IMR-90 (cell line): ENCODE results near the gene POLD1. TPM values are rescaled to one million over a fixed set of nuclear protein-coding genes. Genes with fewer than 3 reads are reported as not detected.
A peak's percentile ranks its signal among the peaks of the same experiment; 100 is the strongest.

Experiments
- ATAC-seq: fragments of 200-7000 bp; cut with Tn5 transposase; 2 replicates; pipeline ENCODE4 v1.9.1; 2020; ENCODE audit warnings: low read depth, mild to moderate bottlenecking, moderate library complexity
- BruUV-seq: library from RNA; stranded (reverse); fragments of 400-500 nt; replicated peaks from 2 replicates; lab custom pipeline; 2021; lab: Mats Ljungman, UMichigan
- CTCF ChIA-PET: fragments of 300-600 bp; formaldehyde crosslinking; extraction: SDS; loops from one replicate; lab custom pipeline; 2021; ENCODE audit warnings: antibody characterized with exemption; lab: Yijun Ruan, JAX
- POLR2A ChIA-PET: fragments of 300-600 bp; sonication (Branson Sonifier 250); formaldehyde crosslinking; loops from one replicate; lab custom pipeline; 2022; ENCODE audit warnings: antibody characterized with exemption; ENCODE audit not compliant: unreplicated experiment; lab: Charles Lee
- DNase-seq: peaks from one replicate; pipeline ENCODE4 v3.0.0; 2013
- H2AFZ ChIP-seq: replicated peaks from 2 replicates; pipeline ENCODE3; 2013; ENCODE audit warnings: low read length, mild to moderate bottlenecking; ENCODE audit not compliant: poor library complexity
- H2AK5ac ChIP-seq: 2 replicates; pipeline ENCODE4 v1.6.1; 2013; ENCODE audit warnings: low read depth, low read length, inconsistent platforms
- H2AK9ac ChIP-seq: replicated peaks from 2 replicates; pipeline ENCODE3; 2013; ENCODE audit warnings: mild to moderate bottlenecking, low read depth, low read length, moderate library complexity; ENCODE audit not compliant: poor library complexity
- H2BK120ac ChIP-seq: 2 replicates; pipeline ENCODE4 v1.6.1; 2013; ENCODE audit warnings: low read depth, low read length, inconsistent platforms
- H2BK15ac ChIP-seq: 3 replicates; pipeline ENCODE4 v1.6.1; 2013; ENCODE audit warnings: low read depth, low read length, inconsistent platforms
- H2BK20ac ChIP-seq: 2 replicates; pipeline ENCODE4 v1.6.1; 2013; ENCODE audit warnings: low read depth, mild to moderate bottlenecking, inconsistent platforms, low read length, moderate library complexity
- H2BK5ac ChIP-seq: 2 replicates; pipeline ENCODE4 v1.6.1; 2013; ENCODE audit warnings: mild to moderate bottlenecking, low read depth, low read length, inconsistent platforms; ENCODE audit not compliant: poor library complexity, severe bottlenecking
- H3K14ac ChIP-seq: replicated peaks from 2 replicates; pipeline ENCODE4 v1.6.1; 2013; ENCODE audit warnings: low read depth, low read length, inconsistent platforms
- H3K18ac ChIP-seq: 2 replicates; pipeline ENCODE4 v1.6.1; 2013; ENCODE audit warnings: low read depth, low read length, control low read depth
- H3K23ac ChIP-seq: 2 replicates; pipeline ENCODE4 v1.6.1; 2013; ENCODE audit warnings: low read depth, low read length, inconsistent platforms
- H3K27ac ChIP-seq: 2 replicates; pipeline ENCODE4 v1.5.1; 2013; ENCODE audit warnings: mild to moderate bottlenecking, control low read depth, low read length; ENCODE audit not compliant: insufficient read depth
- H3K27me3 ChIP-seq: 2 replicates; pipeline ENCODE4 v1.6.1; 2013; ENCODE audit warnings: low read length; ENCODE audit not compliant: control insufficient read depth, insufficient read depth
- H3K36me3 ChIP-seq: 2 replicates; pipeline ENCODE4 v1.6.1; 2013; ENCODE audit warnings: low read length, mixed read lengths; ENCODE audit not compliant: control insufficient read depth, insufficient read depth
- H3K4ac ChIP-seq: 2 replicates; pipeline ENCODE4 v1.6.1; 2013; ENCODE audit warnings: low read depth, low read length, inconsistent platforms
- H3K4me1 ChIP-seq: 2 replicates; pipeline ENCODE4 v1.6.1; 2013; ENCODE audit warnings: low read length, mixed read lengths; ENCODE audit not compliant: control insufficient read depth, insufficient read depth
- H3K4me2 ChIP-seq: 2 replicates; pipeline ENCODE4 v1.6.1; 2013; ENCODE audit warnings: low read depth, mild to moderate bottlenecking, control low read depth, low read length, moderate library complexity
- H3K4me3 ChIP-seq: 2 replicates; pipeline ENCODE4 v1.5.1; 2013; ENCODE audit warnings: low read depth, mild to moderate bottlenecking, control low read depth, low read length, moderate library complexity; ENCODE audit not compliant: insufficient read depth
- H3K56ac ChIP-seq: 2 replicates; pipeline ENCODE4 v1.6.1; 2013; ENCODE audit warnings: low read length, inconsistent platforms; ENCODE audit not compliant: insufficient read depth; ENCODE audit errors: extremely low read depth
- H3K79me1 ChIP-seq, 2 experiments: 2 replicates each; pipeline ENCODE4 v1.6.1; 2013; ENCODE audit warnings: low read length in 2 of 2, inconsistent platforms in 1 of 2, low read depth in 1 of 2
- H3K9ac ChIP-seq: 2 replicates; pipeline ENCODE4 v1.6.1; 2013; ENCODE audit warnings: low read depth, low read length, control low read depth
- H3K9me1 ChIP-seq: 2 replicates; pipeline ENCODE4 v1.6.1; 2013; ENCODE audit warnings: low read length, inconsistent platforms; ENCODE audit not compliant: insufficient read depth
- H3K9me3 ChIP-seq: 2 replicates; pipeline ENCODE4 v1.6.1; 2013; ENCODE audit warnings: low read length; ENCODE audit not compliant: control insufficient read depth, insufficient read depth
- H4K20me1 ChIP-seq: 2 replicates; pipeline ENCODE4 v1.6.1; 2013; ENCODE audit warnings: low read length, inconsistent platforms; ENCODE audit not compliant: insufficient read depth
- H4K5ac ChIP-seq: 2 replicates; pipeline ENCODE4 v1.6.1; 2013; ENCODE audit warnings: mild to moderate bottlenecking, low read depth, low read length, control low read depth
- H4K8ac ChIP-seq, 2 experiments: 2 replicates each; pipeline ENCODE4 v1.6.1; 2013; ENCODE audit warnings: low read depth in 2 of 2, low read length in 2 of 2, control low read depth in 1 of 2, inconsistent platforms in 1 of 2
- H4K91ac ChIP-seq: 2 replicates; pipeline ENCODE4 v1.6.1; 2013; ENCODE audit warnings: low read depth, low read length, inconsistent platforms; ENCODE audit not compliant: insufficient read depth
- CEBPB ChIP-seq: IDR thresholded peaks from 2 replicates; pipeline ENCODE4 v1.6.1; 2012; ENCODE audit warnings: low read depth, low read length, improper control_type of control experiment
- CHD1 ChIP-seq: IDR thresholded peaks from 2 replicates; pipeline ENCODE4 v1.6.1; 2012; ENCODE audit warnings: low read depth, low read length, improper control_type of control experiment
- CTCF ChIP-seq: conservative IDR thresholded peaks from 2 replicates; pipeline ENCODE4 v1.5.1; 2012; ENCODE audit warnings: mild to moderate bottlenecking, low read depth, low read length, improper control_type of control experiment
- FOS ChIP-seq: fragments of 150-350 bp; IDR thresholded peaks from 2 replicates; pipeline ENCODE4 v1.6.1; 2016; ENCODE audit warnings: low read depth, low read length
- MAFK ChIP-seq: IDR thresholded peaks from 2 replicates; pipeline ENCODE4 v1.6.1; 2012; ENCODE audit warnings: low read depth, low read length, improper control_type of control experiment
- MAZ ChIP-seq: IDR thresholded peaks from 2 replicates; pipeline ENCODE4 v1.6.1; 2012; ENCODE audit warnings: low read depth, mild to moderate bottlenecking, low read length, improper control_type of control experiment, moderate library complexity, borderline replicate concordance
- MXI1 ChIP-seq: IDR thresholded peaks from 2 replicates; pipeline ENCODE4 v1.6.1; 2012; ENCODE audit warnings: low read depth, mild to moderate bottlenecking, low read length, moderate library complexity, borderline replicate concordance
- NFE2L2 ChIP-seq: fragments of 150-350 bp; IDR thresholded peaks from 2 replicates; pipeline ENCODE4 v1.6.1; 2016; ENCODE audit warnings: low read depth, mild to moderate bottlenecking, low read length
- POLR2A ChIP-seq: IDR thresholded peaks from 2 replicates; pipeline ENCODE4 v1.6.1; 2012; ENCODE audit warnings: mild to moderate bottlenecking, low read depth, low read length
- RAD21 ChIP-seq: IDR thresholded peaks from 2 replicates; pipeline ENCODE4 v1.6.1; 2012; ENCODE audit warnings: low read length, improper control_type of control experiment
- RCOR1 ChIP-seq: IDR thresholded peaks from 2 replicates; pipeline ENCODE4 v1.6.1; 2012; ENCODE audit warnings: mild to moderate bottlenecking, low read length, improper control_type of control experiment; ENCODE audit not compliant: insufficient replicate concordance
- RFX5 ChIP-seq: IDR thresholded peaks from 2 replicates; pipeline ENCODE4 v1.8.0; 2012; ENCODE audit warnings: low read depth, mild to moderate bottlenecking, low read length, moderate library complexity
- SMC3 ChIP-seq: fragments of 150-350 bp; IDR thresholded peaks from 2 replicates; pipeline ENCODE4 v1.6.1; 2016; ENCODE audit warnings: low read depth, mild to moderate bottlenecking, antibody characterized with exemption, low read length, moderate library complexity
- WGBS, 2 experiments: methylation state at CpG; one replicate each; pipeline versions ENCODE4 v1.1.5 to v1.1.7; 2013; ENCODE audit warnings: missing lambda C conversion rate in 2 of 2; ENCODE audit not compliant: insufficient read length in 1 of 2; ENCODE audit errors: extremely low coverage in 2 of 2; 5-methylcytosine and 5-hydroxymethylcytosine counted together
- dilution Hi-C: fragments of 300-500 bp; cut with HindIII; formaldehyde crosslinking; loops from one replicate; pipeline ENCODE4 v1.14.3; 2018; ENCODE audit warnings: low sequenced_read_pairs; ENCODE audit not compliant: unreplicated experiment
- in situ Hi-C: fragments of 300-500 bp; cut with MboI; formaldehyde crosslinking; loops from 3 replicates; pipeline ENCODE4 v1.14.3; 2019; ENCODE audit warnings: low sequenced_read_pairs, inconsistent platforms, mixed read lengths
- intact Hi-C: fragments of 100-400 bp; cut with micrococcal nuclease; formaldehyde crosslinking; loops from 2 replicates; pipeline ENCODE4 v1.10.0; 2022
- polyA plus RNA-seq, 3 experiments: library from polyadenylated mRNA; depleted of rRNA; stranded (reverse); fragments of >200 nt; gene quantifications; 2 replicates each; pipeline ENCODE4 v1.2.3, GENCODE V29; 2012; ENCODE audit warnings: low replicate concordance in 1 of 3
- total RNA-seq: library from RNA; depleted of rRNA; stranded (reverse); fragments of >200 nt; gene quantifications from 2 replicates; pipeline ENCODE4 v1.2.3, GENCODE V29; 2012

Gene POLD1
- total and polyA plus RNA-seq, 2 of the 4 experiments (the other 2 are of a cell fraction), result 13.8 to 28.9 TPM

DNA sequence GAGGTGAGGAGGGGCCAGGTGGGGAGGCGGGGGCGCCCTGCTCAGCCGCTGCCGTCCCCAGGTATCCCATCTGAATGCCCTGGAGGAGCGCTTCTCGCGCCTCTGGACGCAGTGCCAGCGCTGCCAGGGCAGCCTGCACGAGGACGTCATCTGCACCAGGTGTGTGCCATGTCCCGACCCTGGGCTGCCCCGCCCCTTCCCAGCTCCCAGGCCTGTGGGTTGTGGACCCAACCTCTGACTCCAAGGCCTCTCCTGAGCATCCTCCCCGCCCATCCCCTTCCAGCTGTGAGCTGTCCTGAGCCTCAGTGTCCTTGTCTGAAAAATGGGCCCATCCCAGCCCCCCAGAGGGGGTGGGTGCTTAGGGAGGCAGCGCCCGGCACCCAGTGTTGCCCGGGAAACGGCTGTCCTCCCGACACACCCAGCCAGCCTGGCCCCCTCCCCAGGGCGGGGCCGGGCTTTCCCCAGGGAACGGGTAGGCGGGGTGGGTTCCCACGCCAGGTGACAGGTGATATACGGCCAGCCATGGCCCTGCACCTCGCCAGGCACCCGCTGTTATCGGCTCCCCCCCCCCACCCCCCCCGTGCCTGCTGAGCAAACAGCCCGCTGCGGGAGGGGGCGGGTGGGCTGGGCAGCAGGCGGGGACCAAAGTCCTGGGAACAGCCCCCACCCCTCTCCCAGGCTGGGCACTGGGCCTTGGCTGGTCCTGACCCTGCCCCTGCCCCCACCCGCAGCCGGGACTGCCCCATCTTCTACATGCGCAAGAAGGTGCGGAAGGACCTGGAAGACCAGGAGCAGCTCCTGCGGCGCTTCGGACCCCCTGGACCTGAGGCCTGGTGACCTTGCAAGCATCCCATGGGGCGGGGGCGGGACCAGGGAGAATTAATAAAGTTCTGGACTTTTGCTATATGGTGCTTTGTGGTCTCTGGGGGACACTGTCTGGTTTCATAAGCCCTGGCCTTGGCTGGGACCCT, 33.2 kb downstream of the POLD1 start:
- in situ Hi-C loops, result no loop called here

More for the DNA sequence above, 33.2 kb downstream of the POLD1 start:
- Histone ChIP-seq H3K23ac (no peak overlapping the region), H3K9me3 (no peaks in the 10 kb centered on the region), H4K5ac (no peak overlapping the region), H4K20me1 (no peaks in the 10 kb centered on the region), H3K27me3 (peaks cover 21% of the 10 kb centered on the region), H3K56ac (no peak overlapping the region), H3K4me3 (no peak overlapping the region), H3K4me2 (no peak overlapping the region), H3K4me1 (no peaks in the 10 kb centered on the region), H2BK20ac (no peak overlapping the region), H2AK5ac (no peak overlapping the region), H3K9ac (no peak overlapping the region), H3K14ac (no peak overlapping the region), H2AFZ (peak overlapping the region; percentile 43), H2AK9ac (no peak overlapping the region), H3K18ac (no peak overlapping the region), H3K4ac (no peak overlapping the region), H2BK5ac (no peak overlapping the region), H3K79me1 (no peaks in the 10 kb centered on the region), H2BK120ac (no peak overlapping the region), H3K9me1 (no peaks in the 10 kb centered on the region), H4K91ac (no peak overlapping the region), H2BK15ac (no peak overlapping the region), H4K8ac (no peak overlapping the region), H3K36me3 (peaks cover 2% of the 10 kb centered on the region; the same call in 1 of the 2 replicates), H3K27ac (no peak overlapping the region)
- intact Hi-C loops (no loop called here), dilution Hi-C loops (no loop called here)
- DNase-seq (no peak), ATAC-seq (no peak)
- WGBS, 2 experiments, result no CpG with 5 or more reads among the region's 42 CpGs
- no TSS peak for BruUV-seq
- POLR2A ChIA-PET, result no interaction called here
- TF ChIP-seq CHD1 (no peak), RCOR1 (no peak), NFE2L2 (no peak), RFX5 (no peak), POLR2A (no peak), MAZ (no peak), CEBPB (no peak), MXI1 (no peak), MAFK (no peak), SMC3 (no peak), RAD21 (no peak), CTCF (no peak), FOS (no peak)
- CTCF ChIA-PET, result no interaction called here
